GM23338 (cell line): ENCODE results near the gene POR. TPM values are rescaled to one million over a fixed set of nuclear protein-coding genes. Genes with fewer than 3 reads are reported as not detected.
"Not testable (repeated sequence)": the region's sequence is repeated elsewhere in the genome, so short reads cannot be mapped to it uniquely, and the experiment has no call there.

ENCODE experiments used
- ATAC-seq: fragments of 200-7000 bp; cut with Tn5 transposase; 3 replicates; pipeline ENCODE4 v1.9.1; 2020
- DNase-seq: peaks from one replicate; pipeline ENCODE4 v3.0.0-alpha.2; 2015; ENCODE audit warnings: low spot score
- H2AFZ ChIP-seq: fragments of 200-600 bp; sonication (generic); 2 replicates; pipeline ENCODE4 v1.8.0; 2016; ENCODE audit warnings: antibody characterized with exemption, mild to moderate bottlenecking, moderate library complexity
- H3F3A ChIP-seq: fragments of 200-600 bp; sonication (generic); replicated peaks from 2 replicates; pipeline ENCODE4 v1.8.0; 2017; ENCODE audit warnings: antibody characterized with exemption, mixed run types, low read depth
- H3K27ac ChIP-seq: fragments of 200-600 bp; sonication (generic); 2 replicates; pipeline ENCODE4 v1.6.1; 2016; ENCODE audit warnings: low read depth
- H3K27me3 ChIP-seq: fragments of 200-600 bp; sonication (generic); 2 replicates; pipeline ENCODE4 v1.8.0; 2016; ENCODE audit warnings: mild to moderate bottlenecking, mixed run types, moderate library complexity; ENCODE audit not compliant: insufficient read depth
- H3K36me3 ChIP-seq: fragments of 200-600 bp; sonication (generic); 2 replicates; pipeline ENCODE4 v1.8.0; 2016; ENCODE audit warnings: mild to moderate bottlenecking; ENCODE audit not compliant: insufficient read depth
- H3K4me1 ChIP-seq: fragments of 200-600 bp; sonication (generic); 2 replicates; pipeline ENCODE4 v1.8.0; 2016; ENCODE audit warnings: mild to moderate bottlenecking, moderate library complexity; ENCODE audit not compliant: insufficient read depth
- H3K4me2 ChIP-seq: fragments of 200-600 bp; sonication (generic); 2 replicates; pipeline ENCODE4 v1.7.1; 2017; ENCODE audit warnings: mixed run types
- H3K4me3 ChIP-seq: fragments of 200-600 bp; sonication (generic); 2 replicates; pipeline ENCODE4 v1.6.1; 2016; ENCODE audit warnings: mixed run types
- H3K79me2 ChIP-seq: fragments of 200-600 bp; sonication (generic); replicated peaks from 2 replicates; pipeline ENCODE4 v1.8.0; 2017; ENCODE audit warnings: mild to moderate bottlenecking; ENCODE audit not compliant: insufficient read depth
- H3K9me2 ChIP-seq: fragments of 200-600 bp; sonication (generic); 2 replicates; pipeline ENCODE4 v1.8.0; 2017; ENCODE audit not compliant: insufficient read depth
- H4K20me1 ChIP-seq: fragments of 200-600 bp; sonication (generic); replicated peaks from 2 replicates; pipeline ENCODE4 v1.8.0; 2017; ENCODE audit warnings: mild to moderate bottlenecking; ENCODE audit not compliant: insufficient read depth
- H3K27ac Mint-ChIP-seq: 2 replicates; pipeline ENCODE4 v1.8.0; 2020; ENCODE audit warnings: inconsistent platforms, mild to moderate bottlenecking, moderate library complexity, mixed read lengths
- H3K27me3 Mint-ChIP-seq: 3 replicates; pipeline ENCODE4 v1.8.0; 2022; ENCODE audit warnings: low read depth, mild to moderate bottlenecking, moderate library complexity, mixed read lengths, inconsistent platforms; ENCODE audit not compliant: insufficient read depth, poor library complexity
- H3K36me3 Mint-ChIP-seq: 3 replicates; pipeline ENCODE4 v1.8.0; 2021; ENCODE audit warnings: low read depth, mild to moderate bottlenecking, inconsistent platforms, moderate library complexity, mixed read lengths
- H3K4me1 Mint-ChIP-seq: 3 replicates; pipeline ENCODE4 v1.8.0; 2020; ENCODE audit warnings: mild to moderate bottlenecking, inconsistent platforms, mixed read lengths
- H3K4me3 Mint-ChIP-seq: 3 replicates; pipeline ENCODE4 v1.8.0; 2021; ENCODE audit warnings: moderate library complexity, mild to moderate bottlenecking, inconsistent platforms, mixed read lengths
- H3K9me3 Mint-ChIP-seq: 3 replicates; pipeline ENCODE4 v1.8.0; 2020; ENCODE audit warnings: moderate library complexity, mild to moderate bottlenecking, inconsistent platforms, mixed read lengths
- CREB1 ChIP-seq: fragments of 250-450 bp; sonication (Bioruptor Pico); IDR thresholded peaks from 2 replicates; pipeline ENCODE4 v1.5.0; 2020; ENCODE audit warnings: low read depth, mild to moderate bottlenecking, moderate library complexity
- CTCF ChIP-seq, 2 experiments: fragments of 200-600 bp in 1 of 2; sonication (generic) in 1 of 2; conservative IDR thresholded peaks; 2 replicates each; pipeline versions ENCODE4 v1.5.1 to v1.6.1; 2016 to 2017; ENCODE audit warnings: antibody characterized with exemption in 2 of 2, low read depth in 2 of 2, mild to moderate bottlenecking in 2 of 2, moderate library complexity in 1 of 2
- ETS1 ChIP-seq: IDR thresholded peaks from 2 replicates; pipeline ENCODE4 v1.6.1; 2016; ENCODE audit warnings: antibody characterized with exemption
- JUNB ChIP-seq: IDR thresholded peaks from one replicate; pipeline ENCODE4 v1.6.1; 2016; ENCODE audit warnings: antibody characterized with exemption; ENCODE audit not compliant: unreplicated experiment
- NANOG ChIP-seq: IDR thresholded peaks from 2 replicates; pipeline ENCODE4 v1.6.1; 2016; ENCODE audit warnings: antibody characterized with exemption, borderline replicate concordance
- POLR2AphosphoS5 ChIP-seq: IDR thresholded peaks from 2 replicates; pipeline ENCODE4 v1.6.1; 2016; ENCODE audit warnings: antibody characterized with exemption, low read depth
- STAT1 ChIP-seq: IDR thresholded peaks from one replicate; pipeline ENCODE4 v1.6.1; 2016; ENCODE audit warnings: antibody characterized with exemption; ENCODE audit not compliant: unreplicated experiment
- ZNF114 ChIP-seq: fragments of 250-450 bp; sonication (Bioruptor Pico); IDR thresholded peaks from 2 replicates; pipeline ENCODE4 v1.5.0; 2020; ENCODE audit warnings: mild to moderate bottlenecking, moderate library complexity
- ZNF331 ChIP-seq: fragments of 250-450 bp; sonication (Bioruptor Pico); IDR thresholded peaks from 2 replicates; pipeline ENCODE4 v1.5.0; 2020; ENCODE audit warnings: low read depth, mild to moderate bottlenecking, moderate library complexity
- polyA plus RNA-seq: library from polyadenylated mRNA; unstranded; fragments of >200 nt; fragmentation: Nextera tagmentation; extraction: Ambion mirVana; gene quantifications from 2 replicates; pipeline ENCODE4 v1.2.1, GENCODE V29; 2016
- total RNA-seq: library from RNA; depleted of rRNA; stranded (reverse); fragments of >200 nt; shearing (Covaris generic); gene quantifications from 2 replicates; pipeline ENCODE4 v1.2.3, GENCODE V29; 2014

Gene POR
- total and polyA plus RNA-seq, 2 experiments from 2014 or later, result 126 to 164 TPM

GRCh38 chr7:75907668-75908039 is 7.3 kb upstream of the POR start:
- H3K27me3 ChIP-seq, H3K27me3 Mint-ChIP-seq, H3K27ac ChIP-seq, H3K4me1 ChIP-seq, H3K4me3 Mint-ChIP-seq, H3K36me3 Mint-ChIP-seq, H3K27ac Mint-ChIP-seq, H3K4me1 Mint-ChIP-seq, ATAC-seq, H4K20me1 ChIP-seq, H2AFZ ChIP-seq, H3K36me3 ChIP-seq, H3K4me2 ChIP-seq, H3K9me3 Mint-ChIP-seq, H3K9me2 ChIP-seq, DNase-seq, H3K79me2 ChIP-seq, H3K4me3 ChIP-seq, H3F3A ChIP-seq: not testable (repeated sequence)

GRCh38 chr7:75909521-75910132 is 5.3 kb upstream of the POR start:
- Mint-ChIP-seq H3K27me3 (peaks cover 5% of the 10 kb centered on the region), H3K9me3 (no peaks in the 10 kb centered on the region; the same call in 2 of the 3 replicates), H3K4me1 (peaks cover 12% of the 10 kb centered on the region; the same call in 2 of the 3 replicates), H3K27ac (no peak overlapping the region), H3K4me3 (no peak overlapping the region), H3K36me3 (no peaks in the 10 kb centered on the region; the same call in 2 of the 3 replicates)
- Histone ChIP-seq H3K4me2 (no peak overlapping the region), H3K4me3 (no peak overlapping the region), H3K27ac (no peak overlapping the region), H3K9me2 (no peaks in the 10 kb centered on the region), H3K36me3 (no peaks in the 10 kb centered on the region), H4K20me1 (no peaks in the 10 kb centered on the region), H2AFZ (no peak overlapping the region), H3K27me3 (no peaks in the 10 kb centered on the region), H3F3A (peaks cover 8% of the 10 kb centered on the region; the same call in 1 of the 2 replicates), H3K79me2 (no peaks in the 10 kb centered on the region), H3K4me1 (peaks cover 7% of the 10 kb centered on the region; the same call in 1 of the 2 replicates)
- no peak for ATAC-seq
- DNase-seq, result no peak
- TF ChIP-seq ETS1 (no peak), POLR2AphosphoS5 (no peak), NANOG (no peak), CREB1 (no peak), STAT1 (no peak), CTCF (conservative IDR thresholded peaks at IDR 0.05; ENCODE audit: low read depth in 2 of 2) (no peak), ZNF331 (no peak), ZNF114 (CRISPR knock-in tag) (no peak), JUNB (no peak)

GRCh38 chr7:75911186-75911585 is 3.8 kb upstream of the POR start:
- H3K4me3 Mint-ChIP-seq, ATAC-seq, H3K36me3 Mint-ChIP-seq, H3K4me2 ChIP-seq, H3K27ac ChIP-seq, H3K36me3 ChIP-seq, H3K27me3 Mint-ChIP-seq, H3K9me3 Mint-ChIP-seq, H3K4me3 ChIP-seq, DNase-seq, H3K27ac Mint-ChIP-seq, H3K9me2 ChIP-seq, H2AFZ ChIP-seq, H3K79me2 ChIP-seq, H3K4me1 ChIP-seq, H3K27me3 ChIP-seq, H3K4me1 Mint-ChIP-seq, H4K20me1 ChIP-seq: not testable (repeated sequence)
- H3F3A ChIP-seq, result peaks cover 12% of the 10 kb centered on the region; the same call in 1 of the 2 replicates
